IMR-90 (cell line): ENCODE results near the gene GDPD2. TPM values are rescaled to one million over a fixed set of nuclear protein-coding genes. Genes with fewer than 3 reads are reported as not detected.

Experiments
- ATAC-seq: fragments of 200-7000 bp; cut with Tn5 transposase; 2 replicates; pipeline ENCODE4 v1.9.1; 2020; ENCODE audit warnings: low read depth, mild to moderate bottlenecking, moderate library complexity
- BruUV-seq: library from RNA; stranded (reverse); fragments of 400-500 nt; replicated peaks from 2 replicates; lab custom pipeline; 2021; lab: Mats Ljungman, UMichigan
- CTCF ChIA-PET: fragments of 300-600 bp; formaldehyde crosslinking; extraction: SDS; loops from one replicate; lab custom pipeline; 2021; ENCODE audit warnings: antibody characterized with exemption; lab: Yijun Ruan, JAX
- POLR2A ChIA-PET: fragments of 300-600 bp; sonication (Branson Sonifier 250); formaldehyde crosslinking; loops from one replicate; lab custom pipeline; 2022; ENCODE audit warnings: antibody characterized with exemption; ENCODE audit not compliant: unreplicated experiment; lab: Charles Lee
- DNase-seq: peaks from one replicate; pipeline ENCODE4 v3.0.0; 2013
- H2AFZ ChIP-seq: replicated peaks from 2 replicates; pipeline ENCODE3; 2013; ENCODE audit warnings: low read length, mild to moderate bottlenecking; ENCODE audit not compliant: poor library complexity
- H2AK5ac ChIP-seq: 2 replicates; pipeline ENCODE4 v1.6.1; 2013; ENCODE audit warnings: low read depth, low read length, inconsistent platforms
- H2AK9ac ChIP-seq: replicated peaks from 2 replicates; pipeline ENCODE3; 2013; ENCODE audit warnings: mild to moderate bottlenecking, low read depth, low read length, moderate library complexity; ENCODE audit not compliant: poor library complexity
- H2BK120ac ChIP-seq: 2 replicates; pipeline ENCODE4 v1.6.1; 2013; ENCODE audit warnings: low read depth, low read length, inconsistent platforms
- H2BK15ac ChIP-seq: 3 replicates; pipeline ENCODE4 v1.6.1; 2013; ENCODE audit warnings: low read depth, low read length, inconsistent platforms
- H2BK20ac ChIP-seq: 2 replicates; pipeline ENCODE4 v1.6.1; 2013; ENCODE audit warnings: low read depth, mild to moderate bottlenecking, inconsistent platforms, low read length, moderate library complexity
- H2BK5ac ChIP-seq: 2 replicates; pipeline ENCODE4 v1.6.1; 2013; ENCODE audit warnings: mild to moderate bottlenecking, low read depth, low read length, inconsistent platforms; ENCODE audit not compliant: poor library complexity, severe bottlenecking
- H3K14ac ChIP-seq: replicated peaks from 2 replicates; pipeline ENCODE4 v1.6.1; 2013; ENCODE audit warnings: low read depth, low read length, inconsistent platforms
- H3K18ac ChIP-seq: 2 replicates; pipeline ENCODE4 v1.6.1; 2013; ENCODE audit warnings: low read depth, low read length, control low read depth
- H3K23ac ChIP-seq: 2 replicates; pipeline ENCODE4 v1.6.1; 2013; ENCODE audit warnings: low read depth, low read length, inconsistent platforms
- H3K27ac ChIP-seq: 2 replicates; pipeline ENCODE4 v1.5.1; 2013; ENCODE audit warnings: mild to moderate bottlenecking, control low read depth, low read length; ENCODE audit not compliant: insufficient read depth
- H3K27me3 ChIP-seq: 2 replicates; pipeline ENCODE4 v1.6.1; 2013; ENCODE audit warnings: low read length; ENCODE audit not compliant: control insufficient read depth, insufficient read depth
- H3K36me3 ChIP-seq: 2 replicates; pipeline ENCODE4 v1.6.1; 2013; ENCODE audit warnings: low read length, mixed read lengths; ENCODE audit not compliant: control insufficient read depth, insufficient read depth
- H3K4ac ChIP-seq: 2 replicates; pipeline ENCODE4 v1.6.1; 2013; ENCODE audit warnings: low read depth, low read length, inconsistent platforms
- H3K4me1 ChIP-seq: 2 replicates; pipeline ENCODE4 v1.6.1; 2013; ENCODE audit warnings: low read length, mixed read lengths; ENCODE audit not compliant: control insufficient read depth, insufficient read depth
- H3K4me2 ChIP-seq: 2 replicates; pipeline ENCODE4 v1.6.1; 2013; ENCODE audit warnings: low read depth, mild to moderate bottlenecking, control low read depth, low read length, moderate library complexity
- H3K4me3 ChIP-seq: 2 replicates; pipeline ENCODE4 v1.5.1; 2013; ENCODE audit warnings: low read depth, mild to moderate bottlenecking, control low read depth, low read length, moderate library complexity; ENCODE audit not compliant: insufficient read depth
- H3K56ac ChIP-seq: 2 replicates; pipeline ENCODE4 v1.6.1; 2013; ENCODE audit warnings: low read length, inconsistent platforms; ENCODE audit not compliant: insufficient read depth; ENCODE audit errors: extremely low read depth
- H3K79me1 ChIP-seq, 2 experiments: 2 replicates each; pipeline ENCODE4 v1.6.1; 2013; ENCODE audit warnings: low read length in 2 of 2, inconsistent platforms in 1 of 2, low read depth in 1 of 2
- H3K9ac ChIP-seq: 2 replicates; pipeline ENCODE4 v1.6.1; 2013; ENCODE audit warnings: low read depth, low read length, control low read depth
- H3K9me1 ChIP-seq: 2 replicates; pipeline ENCODE4 v1.6.1; 2013; ENCODE audit warnings: low read length, inconsistent platforms; ENCODE audit not compliant: insufficient read depth
- H3K9me3 ChIP-seq: 2 replicates; pipeline ENCODE4 v1.6.1; 2013; ENCODE audit warnings: low read length; ENCODE audit not compliant: control insufficient read depth, insufficient read depth
- H4K20me1 ChIP-seq: 2 replicates; pipeline ENCODE4 v1.6.1; 2013; ENCODE audit warnings: low read length, inconsistent platforms; ENCODE audit not compliant: insufficient read depth
- H4K5ac ChIP-seq: 2 replicates; pipeline ENCODE4 v1.6.1; 2013; ENCODE audit warnings: mild to moderate bottlenecking, low read depth, low read length, control low read depth
- H4K8ac ChIP-seq, 2 experiments: 2 replicates each; pipeline ENCODE4 v1.6.1; 2013; ENCODE audit warnings: low read depth in 2 of 2, low read length in 2 of 2, control low read depth in 1 of 2, inconsistent platforms in 1 of 2
- H4K91ac ChIP-seq: 2 replicates; pipeline ENCODE4 v1.6.1; 2013; ENCODE audit warnings: low read depth, low read length, inconsistent platforms; ENCODE audit not compliant: insufficient read depth
- FOS ChIP-seq: fragments of 150-350 bp; IDR thresholded peaks from 2 replicates; pipeline ENCODE4 v1.6.1; 2016; ENCODE audit warnings: low read depth, low read length
- POLR2A ChIP-seq: IDR thresholded peaks from 2 replicates; pipeline ENCODE4 v1.6.1; 2012; ENCODE audit warnings: mild to moderate bottlenecking, low read depth, low read length
- WGBS, 2 experiments: methylation state at CpG; one replicate each; pipeline versions ENCODE4 v1.1.5 to v1.1.7; 2013; ENCODE audit warnings: missing lambda C conversion rate in 2 of 2; ENCODE audit not compliant: insufficient read length in 1 of 2; ENCODE audit errors: extremely low coverage in 2 of 2; 5-methylcytosine and 5-hydroxymethylcytosine counted together
- dilution Hi-C: fragments of 300-500 bp; cut with HindIII; formaldehyde crosslinking; loops from one replicate; pipeline ENCODE4 v1.14.3; 2018; ENCODE audit warnings: low sequenced_read_pairs; ENCODE audit not compliant: unreplicated experiment
- in situ Hi-C: fragments of 300-500 bp; cut with MboI; formaldehyde crosslinking; loops from 3 replicates; pipeline ENCODE4 v1.14.3; 2019; ENCODE audit warnings: low sequenced_read_pairs, inconsistent platforms, mixed read lengths
- intact Hi-C: fragments of 100-400 bp; cut with micrococcal nuclease; formaldehyde crosslinking; loops from 2 replicates; pipeline ENCODE4 v1.10.0; 2022
- polyA plus RNA-seq, 3 experiments: library from polyadenylated mRNA; depleted of rRNA; stranded (reverse); fragments of >200 nt; gene quantifications; 2 replicates each; pipeline ENCODE4 v1.2.3, GENCODE V29; 2012; ENCODE audit warnings: low replicate concordance in 1 of 3
- total RNA-seq: library from RNA; depleted of rRNA; stranded (reverse); fragments of >200 nt; gene quantifications from 2 replicates; pipeline ENCODE4 v1.2.3, GENCODE V29; 2012

GDPD2 gene
- total and polyA plus RNA-seq, 2 of the 4 experiments (the other 2 are of a cell fraction) = not detected

DNA sequence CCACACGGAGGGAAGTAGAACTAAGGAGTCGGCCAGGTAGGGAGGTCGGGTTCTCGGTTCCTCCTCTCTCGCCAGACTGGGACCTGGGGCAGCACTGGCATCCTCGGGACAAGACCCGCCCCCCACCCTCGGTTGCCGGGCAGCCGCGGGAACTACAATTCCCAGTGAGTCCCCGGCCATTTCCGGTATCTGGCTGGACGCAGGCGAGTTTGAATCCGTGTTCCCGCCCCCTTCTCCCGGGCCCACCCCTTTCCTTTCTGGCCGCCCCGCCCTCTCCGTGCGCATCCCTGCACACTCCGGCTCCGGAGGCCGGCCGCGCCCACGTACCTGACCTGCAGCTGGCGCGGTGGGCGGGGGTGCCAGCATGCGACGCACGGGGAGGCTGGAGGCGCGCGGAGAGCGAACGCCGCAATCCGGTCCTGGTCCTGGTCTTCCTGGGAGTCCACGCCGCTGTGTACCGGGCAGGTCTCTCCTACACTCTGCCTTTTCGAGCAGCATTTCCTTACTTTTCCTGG lies 11.3 kb downstream of the GDPD2 start:
- Histone ChIP-seq H4K20me1 (no peaks in the 10 kb centered on the region), H2AFZ (peak overlapping the region; percentile 91), H3K36me3 (no peaks in the 10 kb centered on the region), H3K4me1 (peaks cover 4% of the 10 kb centered on the region; the same call in 1 of the 2 replicates), H3K4ac (peak overlapping the region; percentile 77), H2BK20ac (no peak overlapping the region), H4K8ac (peak overlapping the region; percentile 64 to 71; a peak in 3 of 4 replicates), H3K9me3 (no peaks in the 10 kb centered on the region), H2AK9ac (peak overlapping the region; percentile 95), H3K27me3 (no peaks in the 10 kb centered on the region; the same call in 1 of the 2 replicates), H3K4me2 (peak overlapping the region; percentile 91), H2AK5ac (peak overlapping the region; percentile 64; the same call in 1 of the 2 replicates), H3K18ac (no peak overlapping the region), H3K79me1 (peaks cover 4 to 21% of the 10 kb centered on the region in 2 experiments; a peak in 3 of 4 replicates), H2BK5ac (peak overlapping the region; percentile 62), H4K5ac (peak overlapping the region; percentile 18; the same call in 1 of the 2 replicates), H2BK120ac (peak overlapping the region; percentile 57; the same call in 1 of the 2 replicates), H3K9me1 (0 out of 2 replicates have a peak, but pooled peaks cover 7% of the 10 kb centered on the region), H2BK15ac (peak overlapping the region; percentile 62; the same call in 1 of the 3 replicates), H3K56ac (peak overlapping the region; percentile 53; the same call in 1 of the 2 replicates), H3K9ac (peak overlapping the region; percentile 68), H3K4me3 (peak overlapping the region; percentile 91), H3K14ac (peak overlapping the region; percentile 82), H4K91ac (peak overlapping the region; percentile 64), H3K27ac (peak overlapping the region; percentile 48), H3K23ac (peak overlapping the region; percentile 92)
- intact Hi-C loops = loop anchor here (1.0 to 2.0 kb wide), 4 partner anchors 144 to 301 kb away; partner anchors contain the start of genes IGBP1 and KIF4A
- peak; percentile 71 for DNase-seq
- BruUV-seq = no TSS peak
- CTCF ChIA-PET = interaction anchor here (0.5 to 0.9 kb wide), 4 partner anchors 15 to 251 kb away, joined by 3 read pairs; no protein-coding TSS in a partner anchor
- in situ Hi-C loops = no loop called here
- no peak for TF ChIP-seq FOS
- 0 out of 2 replicates have a peak, but pooled peaks have one; percentile 28 for TF ChIP-seq POLR2A
- dilution Hi-C loops = no loop called here
- POLR2A ChIA-PET = interaction anchor here (0.6 kb wide), 1 partner anchor 766 kb away, joined by 11 read pairs; no protein-coding TSS in a partner anchor
- peak; percentile 91 for ATAC-seq
- WGBS, 2 experiments = 29% methylated on average over 32 of the region's 45 CpGs; no CpG with 5 or more reads in 1 of the 2 experiments
